GM12874 (cell line): Measurements from ENCODE around the gene CRYBA2.

Experiments
- TF ChIP-seq, protein P1 (sequence below): IDR thresholded peaks from 2 replicates; pipeline ENCODE4 v1.5.1; 2011; ENCODE audit warnings: low read depth, mild to moderate bottlenecking, control low read depth, low read length, moderate library complexity; ENCODE audit not compliant: insufficient read depth

Gene CRYBA2

DNA sequence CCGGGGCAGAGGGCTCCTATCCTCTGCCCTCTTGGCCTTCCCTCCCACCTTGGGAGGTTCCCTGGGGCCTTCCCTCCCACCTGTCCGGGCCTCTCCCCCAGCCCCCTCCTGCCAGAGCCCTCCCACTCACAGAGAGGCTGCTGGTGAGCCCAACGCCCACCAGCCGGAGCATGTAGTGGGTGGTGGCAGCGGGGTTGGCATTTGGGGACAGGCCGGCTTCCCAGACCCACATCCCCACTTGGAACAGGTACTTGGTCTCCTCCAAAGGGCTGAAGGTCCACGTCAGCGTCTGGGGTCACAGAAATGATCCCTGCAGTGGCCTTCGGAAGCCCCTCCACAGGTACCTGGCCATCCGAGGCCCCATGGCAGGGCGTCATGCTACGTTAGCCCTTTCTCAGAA, 28.8 kb upstream of the CRYBA2 start:
- TF ChIP-seq, protein P1, sequence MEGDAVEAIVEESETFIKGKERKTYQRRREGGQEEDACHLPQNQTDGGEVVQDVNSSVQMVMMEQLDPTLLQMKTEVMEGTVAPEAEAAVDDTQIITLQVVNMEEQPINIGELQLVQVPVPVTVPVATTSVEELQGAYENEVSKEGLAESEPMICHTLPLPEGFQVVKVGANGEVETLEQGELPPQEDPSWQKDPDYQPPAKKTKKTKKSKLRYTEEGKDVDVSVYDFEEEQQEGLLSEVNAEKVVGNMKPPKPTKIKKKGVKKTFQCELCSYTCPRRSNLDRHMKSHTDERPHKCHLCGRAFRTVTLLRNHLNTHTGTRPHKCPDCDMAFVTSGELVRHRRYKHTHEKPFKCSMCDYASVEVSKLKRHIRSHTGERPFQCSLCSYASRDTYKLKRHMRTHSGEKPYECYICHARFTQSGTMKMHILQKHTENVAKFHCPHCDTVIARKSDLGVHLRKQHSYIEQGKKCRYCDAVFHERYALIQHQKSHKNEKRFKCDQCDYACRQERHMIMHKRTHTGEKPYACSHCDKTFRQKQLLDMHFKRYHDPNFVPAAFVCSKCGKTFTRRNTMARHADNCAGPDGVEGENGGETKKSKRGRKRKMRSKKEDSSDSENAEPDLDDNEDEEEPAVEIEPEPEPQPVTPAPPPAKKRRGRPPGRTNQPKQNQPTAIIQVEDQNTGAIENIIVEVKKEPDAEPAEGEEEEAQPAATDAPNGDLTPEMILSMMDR = no peak

DNA sequence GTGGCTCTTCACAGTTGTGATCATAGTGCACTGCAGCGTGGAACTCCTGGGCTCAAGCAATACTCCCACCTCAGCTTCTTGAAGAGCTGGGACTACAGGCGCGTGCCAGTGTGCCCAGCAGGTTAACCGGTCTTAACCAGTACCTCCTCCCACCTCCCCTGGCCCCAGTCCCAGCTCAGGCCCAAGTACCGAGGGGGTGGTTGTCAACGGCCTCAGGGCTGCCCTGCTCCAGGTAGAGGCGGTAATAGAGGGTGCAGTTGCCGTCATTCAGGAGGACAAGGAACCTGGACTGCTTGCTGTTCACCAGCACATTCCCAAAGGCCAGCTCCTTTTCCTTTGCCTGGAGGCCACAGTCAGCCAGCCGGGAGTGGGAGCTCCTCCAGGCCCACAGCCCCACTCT, 28.4 kb upstream of the CRYBA2 start:
- TF ChIP-seq, protein P1 = no peak

DNA sequence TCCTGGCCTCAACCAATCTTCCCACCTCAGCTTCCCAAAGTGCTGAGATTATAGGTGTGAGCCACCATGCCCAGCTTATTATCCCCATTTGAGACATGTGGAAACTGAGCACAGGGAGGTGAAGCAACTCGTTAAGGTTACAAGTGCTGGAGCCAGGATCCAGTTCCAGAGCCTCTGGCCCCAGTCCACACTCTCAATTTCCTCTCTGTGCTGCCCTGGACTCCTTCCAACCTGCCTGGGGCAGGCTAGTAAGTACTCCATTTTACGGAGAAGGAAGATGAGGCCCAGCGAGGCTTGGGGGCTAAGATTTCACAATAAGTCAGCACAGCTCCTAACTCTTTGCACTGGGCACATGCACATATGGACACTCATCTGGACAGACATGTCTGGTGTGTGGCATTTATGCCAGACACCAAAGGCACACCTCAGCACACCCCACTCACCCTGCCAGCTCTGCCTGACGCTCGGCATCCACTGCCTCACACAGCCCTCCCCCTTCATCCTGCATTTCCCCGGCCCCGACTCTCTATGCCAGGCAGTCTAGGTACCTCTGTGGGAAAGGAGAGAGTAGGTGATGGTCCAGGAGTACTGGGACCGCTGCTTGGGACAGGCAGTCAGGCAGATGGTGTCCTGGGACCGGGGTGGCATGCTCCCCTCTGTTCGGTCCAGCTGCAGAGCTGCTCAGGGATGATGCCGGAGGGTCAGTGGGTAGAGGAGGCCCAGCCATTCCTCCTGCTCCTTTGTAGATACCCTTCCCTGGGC, 27.6 kb upstream of the CRYBA2 start:
- TF ChIP-seq, protein P1 = no peak

DNA sequence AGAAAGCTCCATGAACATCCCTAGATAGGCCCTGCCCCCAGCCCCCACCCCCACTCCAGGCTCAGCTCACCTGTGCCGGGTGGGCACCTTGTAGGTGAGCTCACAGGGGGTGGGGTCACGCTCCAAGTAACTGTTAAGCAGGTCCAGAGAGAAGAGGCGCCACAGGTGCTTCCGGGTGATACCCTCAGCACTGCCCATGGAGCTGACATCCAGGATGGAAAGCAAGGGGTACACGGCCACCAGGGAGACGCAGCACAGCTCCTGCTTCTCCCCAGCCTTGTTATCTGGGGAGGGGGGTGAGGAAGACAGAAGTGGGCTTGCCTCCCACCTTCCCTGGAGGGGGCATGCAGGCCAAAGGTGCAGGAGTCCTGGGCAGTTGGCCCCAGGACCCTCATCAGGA, 26.2 kb upstream of the CRYBA2 start:
- TF ChIP-seq, protein P1 = no peak

DNA sequence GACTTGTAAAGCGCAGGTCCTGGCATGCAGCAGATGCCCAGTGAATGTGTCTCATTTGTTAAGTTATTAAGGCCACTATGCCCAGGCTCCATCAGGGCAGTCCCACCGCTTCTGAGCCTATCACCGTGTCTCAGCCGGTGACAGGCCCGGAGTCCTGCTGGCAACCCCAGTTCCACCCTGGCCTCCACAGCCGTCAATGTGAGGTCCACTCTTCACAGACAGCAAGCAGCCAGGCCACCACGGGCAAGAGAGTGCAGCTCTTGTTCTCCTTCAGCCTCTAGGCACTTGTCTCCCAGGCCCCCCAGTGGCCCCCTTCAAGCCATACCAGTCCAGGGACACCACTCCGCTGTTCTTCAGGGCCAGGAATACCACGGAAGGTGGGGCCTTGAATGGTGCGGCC, 25.5 kb upstream of the CRYBA2 start:
- TF ChIP-seq, protein P1 = no peak

DNA sequence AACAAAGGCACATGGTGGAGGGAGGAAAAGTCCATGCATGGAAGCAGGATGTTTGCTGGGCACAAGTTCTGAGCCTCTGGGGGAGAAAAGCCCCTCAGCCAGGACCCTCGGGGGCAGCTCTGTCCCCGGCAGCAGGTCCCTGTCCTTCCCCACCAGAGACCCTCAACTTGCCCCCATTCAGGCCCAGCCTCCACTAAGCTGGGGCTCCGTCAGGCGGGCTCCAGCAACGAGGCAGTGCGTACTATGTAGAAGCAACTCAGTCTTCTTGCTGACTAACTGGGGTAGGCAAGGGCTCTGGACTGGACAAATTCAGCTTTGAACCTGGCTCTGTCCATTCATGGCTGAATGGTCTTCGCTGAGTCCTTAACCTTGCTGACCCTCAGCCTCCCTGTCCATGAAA, 25.1 kb upstream of the CRYBA2 start:
- TF ChIP-seq, protein P1 = no peak

DNA sequence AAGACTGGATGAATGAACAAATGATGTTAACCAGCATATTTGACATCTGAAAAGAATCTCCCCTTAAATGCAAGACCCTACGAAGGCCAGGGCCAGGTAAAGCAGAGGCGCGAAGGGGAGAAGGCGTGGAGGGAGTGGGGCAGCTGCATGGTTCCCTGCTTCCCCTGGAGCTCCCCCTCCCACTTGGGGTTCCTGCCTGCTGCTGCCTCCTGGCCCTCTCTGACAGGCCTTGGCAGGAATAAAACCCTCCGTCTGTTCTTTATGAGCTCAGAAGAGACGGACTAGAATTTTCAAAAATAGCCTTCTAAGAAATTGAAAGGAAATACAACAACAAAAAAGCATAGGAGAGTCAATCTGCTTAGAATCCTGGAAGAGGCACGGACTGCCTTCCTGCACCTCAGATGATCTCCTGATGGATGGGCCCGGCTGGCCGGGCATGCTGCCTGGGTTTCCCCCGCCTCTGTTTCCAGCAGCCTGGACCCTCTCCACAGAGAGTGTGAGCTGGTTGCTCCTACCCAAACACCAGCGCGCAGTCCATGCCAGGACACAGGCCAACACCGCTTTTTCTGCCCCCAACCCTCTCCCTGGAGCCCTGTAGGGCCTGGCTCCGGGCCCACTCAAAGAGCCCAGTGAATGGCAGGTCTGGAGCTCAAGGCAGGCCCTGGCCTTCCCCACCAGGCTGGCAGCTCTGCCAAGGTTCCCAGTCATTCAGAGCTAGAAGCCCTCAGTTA, 24.1 kb upstream of the CRYBA2 start:
- TF ChIP-seq, protein P1 = no peak
